Panc1 (cell line): ENCODE measurements around the gene BABAM2.

Experiments
- POLR2AphosphoS5 ChIP-seq: IDR thresholded peaks from 2 replicates; pipeline ENCODE4 v1.6.1; 2012; ENCODE audit warnings: mild to moderate bottlenecking, low read depth, low read length, moderate library complexity
- SIN3A ChIP-seq: IDR thresholded peaks from 2 replicates; pipeline ENCODE4 v1.6.1; 2012; ENCODE audit warnings: low read depth, mild to moderate bottlenecking, low read length, moderate library complexity, borderline replicate concordance; ENCODE audit not compliant: insufficient read depth
- TCF7L2 ChIP-seq: IDR thresholded peaks from 2 replicates; pipeline ENCODE4 v1.6.1; 2011; ENCODE audit warnings: mild to moderate bottlenecking, low read depth, low read length, inconsistent platforms
- TF ChIP-seq, protein P1 (sequence below): fragments of 450-650 bp; IDR thresholded peaks from 2 replicates; pipeline ENCODE4 v1.5.1; 2017; ENCODE audit warnings: mild to moderate bottlenecking
- TF ChIP-seq, protein P2 (sequence below), 2 experiments: IDR thresholded peaks; 2 replicates each; pipeline ENCODE4 v1.6.1; 2011 to 2012; ENCODE audit warnings: low read depth in 2 of 2, control low read depth in 1 of 2, low read length in 1 of 2, mild to moderate bottlenecking in 1 of 2, moderate library complexity in 1 of 2; ENCODE audit not compliant: insufficient read depth in 1 of 2

- no peak for TF ChIP-seq POLR2AphosphoS5
- TF ChIP-seq, protein P1, sequence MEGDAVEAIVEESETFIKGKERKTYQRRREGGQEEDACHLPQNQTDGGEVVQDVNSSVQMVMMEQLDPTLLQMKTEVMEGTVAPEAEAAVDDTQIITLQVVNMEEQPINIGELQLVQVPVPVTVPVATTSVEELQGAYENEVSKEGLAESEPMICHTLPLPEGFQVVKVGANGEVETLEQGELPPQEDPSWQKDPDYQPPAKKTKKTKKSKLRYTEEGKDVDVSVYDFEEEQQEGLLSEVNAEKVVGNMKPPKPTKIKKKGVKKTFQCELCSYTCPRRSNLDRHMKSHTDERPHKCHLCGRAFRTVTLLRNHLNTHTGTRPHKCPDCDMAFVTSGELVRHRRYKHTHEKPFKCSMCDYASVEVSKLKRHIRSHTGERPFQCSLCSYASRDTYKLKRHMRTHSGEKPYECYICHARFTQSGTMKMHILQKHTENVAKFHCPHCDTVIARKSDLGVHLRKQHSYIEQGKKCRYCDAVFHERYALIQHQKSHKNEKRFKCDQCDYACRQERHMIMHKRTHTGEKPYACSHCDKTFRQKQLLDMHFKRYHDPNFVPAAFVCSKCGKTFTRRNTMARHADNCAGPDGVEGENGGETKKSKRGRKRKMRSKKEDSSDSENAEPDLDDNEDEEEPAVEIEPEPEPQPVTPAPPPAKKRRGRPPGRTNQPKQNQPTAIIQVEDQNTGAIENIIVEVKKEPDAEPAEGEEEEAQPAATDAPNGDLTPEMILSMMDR = no peak
- TF ChIP-seq, protein P2, sequence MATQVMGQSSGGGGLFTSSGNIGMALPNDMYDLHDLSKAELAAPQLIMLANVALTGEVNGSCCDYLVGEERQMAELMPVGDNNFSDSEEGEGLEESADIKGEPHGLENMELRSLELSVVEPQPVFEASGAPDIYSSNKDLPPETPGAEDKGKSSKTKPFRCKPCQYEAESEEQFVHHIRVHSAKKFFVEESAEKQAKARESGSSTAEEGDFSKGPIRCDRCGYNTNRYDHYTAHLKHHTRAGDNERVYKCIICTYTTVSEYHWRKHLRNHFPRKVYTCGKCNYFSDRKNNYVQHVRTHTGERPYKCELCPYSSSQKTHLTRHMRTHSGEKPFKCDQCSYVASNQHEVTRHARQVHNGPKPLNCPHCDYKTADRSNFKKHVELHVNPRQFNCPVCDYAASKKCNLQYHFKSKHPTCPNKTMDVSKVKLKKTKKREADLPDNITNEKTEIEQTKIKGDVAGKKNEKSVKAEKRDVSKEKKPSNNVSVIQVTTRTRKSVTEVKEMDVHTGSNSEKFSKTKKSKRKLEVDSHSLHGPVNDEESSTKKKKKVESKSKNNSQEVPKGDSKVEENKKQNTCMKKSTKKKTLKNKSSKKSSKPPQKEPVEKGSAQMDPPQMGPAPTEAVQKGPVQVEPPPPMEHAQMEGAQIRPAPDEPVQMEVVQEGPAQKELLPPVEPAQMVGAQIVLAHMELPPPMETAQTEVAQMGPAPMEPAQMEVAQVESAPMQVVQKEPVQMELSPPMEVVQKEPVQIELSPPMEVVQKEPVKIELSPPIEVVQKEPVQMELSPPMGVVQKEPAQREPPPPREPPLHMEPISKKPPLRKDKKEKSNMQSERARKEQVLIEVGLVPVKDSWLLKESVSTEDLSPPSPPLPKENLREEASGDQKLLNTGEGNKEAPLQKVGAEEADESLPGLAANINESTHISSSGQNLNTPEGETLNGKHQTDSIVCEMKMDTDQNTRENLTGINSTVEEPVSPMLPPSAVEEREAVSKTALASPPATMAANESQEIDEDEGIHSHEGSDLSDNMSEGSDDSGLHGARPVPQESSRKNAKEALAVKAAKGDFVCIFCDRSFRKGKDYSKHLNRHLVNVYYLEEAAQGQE (IDR thresholded peaks at IDR 0.05; ENCODE audit: insufficient read depth in 1 of 2, low read depth in 2 of 2, low read length in 1 of 2) = no peak
- TF ChIP-seq TCF7L2 = no peak
- TF ChIP-seq SIN3A = no peak
These were observed 204.2 kb downstream of the BABAM2 start for GRCh38 chr2:28094739-28095138.
